Testis (tissue), 3 donors: Measurements from ENCODE around the gene TRRAP. TPM values are rescaled to one million over a fixed set of nuclear protein-coding genes. Genes with fewer than 3 reads are reported as not detected.

ENCODE experiments used
- DNase-seq: peaks from one replicate; pipeline ENCODE4 v3.0.0-alpha.2; 2019
- H3K27ac ChIP-seq, 2 donors: fragments of 200-600 bp; sonication (generic); one replicate each; pipeline ENCODE4 v1.5.1; 2019
- H3K27me3 ChIP-seq: fragments of 200-600 bp; sonication (generic); one replicate; pipeline ENCODE4 v1.5.1; 2019
- H3K36me3 ChIP-seq: fragments of 200-600 bp; sonication (generic); one replicate; pipeline ENCODE4 v1.5.1; 2017; ENCODE audit warnings: low read depth; ENCODE audit errors: missing control alignments
- H3K4me1 ChIP-seq: fragments of 200-600 bp; sonication (generic); one replicate; pipeline ENCODE4 v1.5.1; 2019
- H3K4me3 ChIP-seq, 2 donors: fragments of 200-600 bp; sonication (generic); one replicate each; pipeline ENCODE4 v1.5.1; 2017 to 2019
- H3K9me3 ChIP-seq: fragments of 200-600 bp; sonication (generic); one replicate; pipeline ENCODE4 v1.5.1; 2017
- POLR2A ChIP-seq: fragments of 450-650 bp; IDR thresholded peaks from one replicate; pipeline ENCODE4 v1.6.1; 2017; ENCODE audit warnings: antibody characterized with exemption, mild to moderate bottlenecking, moderate library complexity
- WGBS, 2 donors: methylation state at CpG; one replicate each; pipeline ENCODE4 v1.1.5; 2018; 5-methylcytosine and 5-hydroxymethylcytosine counted together
- intact Hi-C: fragments of 100-400 bp; cut with DNase I; formaldehyde crosslinking; loops from one replicate; pipeline ENCODE4 v1.15.1; 2023; ENCODE audit warnings: low total_unique reads
- polyA plus RNA-seq: library from polyadenylated mRNA; stranded (reverse); fragments of 350-450 nt; fragmentation: Illumina TruSeq; extraction: RNeasy Lipid Tissue Mini Kit (QIAGEN cat#74804); gene quantifications from one replicate; pipeline ENCODE4 v1.2.3, GENCODE V29; 2014; ENCODE audit warnings: low read depth, low replicate concordance; ENCODE audit not compliant: insufficient read depth
- total RNA-seq, 2 donors: library from RNA; depleted of rRNA; stranded (reverse); fragments of >200 nt; gene quantifications; one replicate each; pipeline ENCODE4 v1.2.3, GENCODE V29; 2016
- TF ChIP-seq, protein P1 (sequence below), 3 experiments: fragments of 450-650 bp in 2 of 3; fragments of 200-600 bp in 1 of 3; sonication (generic) in 1 of 3; IDR thresholded peaks; one replicate each; pipeline ENCODE4 v1.5.1; 2016 to 2019; ENCODE audit warnings: antibody characterized with exemption in 3 of 3, mild to moderate bottlenecking in 2 of 3, moderate library complexity in 1 of 3

The TRRAP gene
- total and polyA plus RNA-seq, 3 donors from 2014 or later = 45.6 to 120 (median 119) TPM

- WGBS, 2 donors = 85 to 86% methylated on average over 14 to 24 of the region's 24 CpGs
- intact Hi-C loops = no loop called here
These were observed 22.5 kb upstream of the TRRAP start for GRCh38 chr7:98855610-98856422.

DNA sequence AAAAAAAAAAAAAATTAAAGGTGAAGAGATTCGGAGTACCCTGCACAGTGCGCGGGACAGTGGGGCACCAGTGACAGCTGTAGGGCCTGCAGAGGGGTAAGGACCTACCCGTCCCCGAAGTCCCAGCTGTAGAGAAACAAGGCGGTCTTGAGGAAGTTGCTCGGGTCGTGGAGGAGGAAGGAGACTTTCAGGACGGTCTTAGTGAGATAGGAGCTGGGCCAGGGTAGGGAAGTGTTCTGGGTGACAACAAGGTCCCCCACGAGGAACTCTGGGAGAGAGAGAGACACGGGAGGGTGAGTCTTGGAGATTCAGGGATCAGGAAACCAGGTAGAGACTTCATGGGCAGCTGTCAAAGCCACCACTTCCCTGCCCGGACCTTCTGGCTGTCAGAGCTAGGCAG is 18.3 kb upstream of the TRRAP start:
- H3K27me3 ChIP-seq = no peaks in the 10 kb centered on the region
- intact Hi-C loops = no loop called here
- TF ChIP-seq, protein P1, sequence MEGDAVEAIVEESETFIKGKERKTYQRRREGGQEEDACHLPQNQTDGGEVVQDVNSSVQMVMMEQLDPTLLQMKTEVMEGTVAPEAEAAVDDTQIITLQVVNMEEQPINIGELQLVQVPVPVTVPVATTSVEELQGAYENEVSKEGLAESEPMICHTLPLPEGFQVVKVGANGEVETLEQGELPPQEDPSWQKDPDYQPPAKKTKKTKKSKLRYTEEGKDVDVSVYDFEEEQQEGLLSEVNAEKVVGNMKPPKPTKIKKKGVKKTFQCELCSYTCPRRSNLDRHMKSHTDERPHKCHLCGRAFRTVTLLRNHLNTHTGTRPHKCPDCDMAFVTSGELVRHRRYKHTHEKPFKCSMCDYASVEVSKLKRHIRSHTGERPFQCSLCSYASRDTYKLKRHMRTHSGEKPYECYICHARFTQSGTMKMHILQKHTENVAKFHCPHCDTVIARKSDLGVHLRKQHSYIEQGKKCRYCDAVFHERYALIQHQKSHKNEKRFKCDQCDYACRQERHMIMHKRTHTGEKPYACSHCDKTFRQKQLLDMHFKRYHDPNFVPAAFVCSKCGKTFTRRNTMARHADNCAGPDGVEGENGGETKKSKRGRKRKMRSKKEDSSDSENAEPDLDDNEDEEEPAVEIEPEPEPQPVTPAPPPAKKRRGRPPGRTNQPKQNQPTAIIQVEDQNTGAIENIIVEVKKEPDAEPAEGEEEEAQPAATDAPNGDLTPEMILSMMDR (IDR thresholded peaks at IDR 0.05) = no peak
- no peak for TF ChIP-seq POLR2A
- H3K36me3 ChIP-seq = no peaks in the 10 kb centered on the region
- H3K4me3 ChIP-seq = no peak overlapping the region
- no peak for DNase-seq
- no peaks in the 10 kb centered on the region for H3K9me3 ChIP-seq
- no peak overlapping the region for H3K27ac ChIP-seq
- H3K4me1 ChIP-seq = no peaks in the 10 kb centered on the region
- 78 to 89% methylated on average over 12 of the region's 12 CpGs for WGBS, 2 donors

More at GRCh38 chr7:98855610-98856422, 22.5 kb upstream of the TRRAP start:
- H3K36me3 ChIP-seq = no peaks in the 10 kb centered on the region
- no peak overlapping the region for H3K27ac ChIP-seq
- TF ChIP-seq, protein P1 (IDR thresholded peaks at IDR 0.05) = no peak
- no peak for TF ChIP-seq POLR2A
- H3K4me3 ChIP-seq = no peak overlapping the region
- no peaks in the 10 kb centered on the region for H3K27me3 ChIP-seq
- H3K4me1 ChIP-seq = no peaks in the 10 kb centered on the region
- DNase-seq = no peak
- H3K9me3 ChIP-seq = no peaks in the 10 kb centered on the region

DNA sequence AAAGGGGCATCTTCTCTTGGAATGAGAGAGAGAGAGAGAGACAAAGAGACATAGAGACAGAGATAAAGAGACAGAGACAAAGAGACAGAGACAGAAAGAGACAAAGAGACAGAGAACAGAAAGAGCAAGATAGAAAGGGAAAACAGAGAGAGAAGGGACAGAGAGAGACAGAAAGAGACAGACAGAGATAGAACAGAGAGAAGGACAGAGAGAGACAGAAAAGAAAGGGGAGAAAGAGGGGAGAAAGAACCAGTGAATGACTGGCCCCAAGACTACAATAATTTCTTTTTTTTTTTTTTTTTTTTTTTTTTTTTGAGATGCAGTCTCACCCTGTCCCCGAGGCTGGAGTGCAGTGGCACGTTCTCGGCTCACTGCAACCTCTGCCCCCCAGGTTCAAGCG is 16.1 kb upstream of the TRRAP start:
- intact Hi-C loops = no loop called here
- Histone ChIP-seq H3K4me1 (peaks cover 3% of the 10 kb centered on the region), H3K27ac (no peak overlapping the region), H3K4me3 (no peak overlapping the region), H3K9me3 (no peaks in the 10 kb centered on the region), H3K27me3 (no peaks in the 10 kb centered on the region), H3K36me3 (no peaks in the 10 kb centered on the region)
- no peak for DNase-seq
- no peak for TF ChIP-seq POLR2A
- TF ChIP-seq, protein P1 (IDR thresholded peaks at IDR 0.05) = no peak
- 61 to 73% methylated on average over 4 of the region's 4 CpGs for WGBS, 2 donors

DNA sequence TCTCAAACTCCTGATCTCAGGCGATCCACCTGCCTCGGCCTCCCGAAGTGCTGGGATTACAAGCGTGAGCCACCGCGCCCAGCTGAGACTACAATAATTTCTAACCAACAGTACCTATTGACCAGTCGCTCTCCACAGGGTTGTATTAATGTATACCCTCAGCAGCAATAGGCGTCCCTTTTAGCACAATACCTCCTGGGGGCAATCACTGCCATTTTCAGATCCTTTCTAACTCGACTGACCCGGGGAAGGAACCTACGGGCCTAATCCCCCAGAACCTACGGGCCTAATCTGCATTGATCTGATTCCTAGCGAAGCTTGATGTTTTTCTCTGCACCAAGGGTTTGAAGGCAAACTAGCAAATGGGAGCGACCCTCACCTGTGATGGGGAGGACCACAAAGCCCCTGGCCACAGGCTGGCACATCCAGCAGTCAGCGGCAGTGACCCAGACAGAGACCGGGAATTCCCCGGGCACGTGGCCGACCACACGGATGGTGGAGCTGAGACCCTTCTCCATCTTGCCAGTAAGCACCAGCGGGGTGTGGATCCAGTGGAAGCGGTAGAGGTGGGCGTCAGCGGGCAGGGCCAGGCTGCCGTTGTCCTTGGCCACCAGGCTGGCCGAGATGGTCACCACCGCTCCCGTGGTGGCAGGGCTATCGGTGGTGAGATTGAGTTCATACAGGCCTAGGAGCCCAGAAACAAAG is 15.5 kb upstream of the TRRAP start:
- Histone ChIP-seq H3K27me3 (no peaks in the 10 kb centered on the region), H3K4me3 (no peak overlapping the region)

More for the DNA sequence above, 15.5 kb upstream of the TRRAP start:
- DNase-seq = no peak
- H3K4me1 ChIP-seq = peaks cover 9% of the 10 kb centered on the region
- no peak overlapping the region for H3K27ac ChIP-seq
- WGBS, 2 donors = 92 to 95% methylated on average over 24 to 29 of the region's 29 CpGs
- intact Hi-C loops = no loop called here
- H3K36me3 ChIP-seq = no peaks in the 10 kb centered on the region
- TF ChIP-seq, protein P1 (IDR thresholded peaks at IDR 0.05) = no peak
- TF ChIP-seq POLR2A = no peak
- H3K9me3 ChIP-seq = no peaks in the 10 kb centered on the region
